22Rv1 (cell line): ENCODE measurements around the gene FAM222A.

Experiments used
- H3K27ac ChIP-seq: fragments of 450-650 bp; 2 replicates; pipeline ENCODE4 v1.5.1; 2017
- ZFX ChIP-seq: fragments of 450-650 bp; IDR thresholded peaks from 2 replicates; pipeline ENCODE4 v1.6.1; 2017; ENCODE audit warnings: antibody characterized with exemption, borderline replicate concordance
- TF ChIP-seq, protein P1 (sequence below): fragments of 450-650 bp; IDR thresholded peaks from 2 replicates; pipeline ENCODE4 v1.5.1; 2017; ENCODE audit warnings: mild to moderate bottlenecking

FAM222A gene

GRCh38 chr12:109783965-109784244, 70.3 kb downstream of the FAM222A start:
- no peak overlapping the region for H3K27ac ChIP-seq
- no peak for TF ChIP-seq ZFX
- TF ChIP-seq, protein P1, sequence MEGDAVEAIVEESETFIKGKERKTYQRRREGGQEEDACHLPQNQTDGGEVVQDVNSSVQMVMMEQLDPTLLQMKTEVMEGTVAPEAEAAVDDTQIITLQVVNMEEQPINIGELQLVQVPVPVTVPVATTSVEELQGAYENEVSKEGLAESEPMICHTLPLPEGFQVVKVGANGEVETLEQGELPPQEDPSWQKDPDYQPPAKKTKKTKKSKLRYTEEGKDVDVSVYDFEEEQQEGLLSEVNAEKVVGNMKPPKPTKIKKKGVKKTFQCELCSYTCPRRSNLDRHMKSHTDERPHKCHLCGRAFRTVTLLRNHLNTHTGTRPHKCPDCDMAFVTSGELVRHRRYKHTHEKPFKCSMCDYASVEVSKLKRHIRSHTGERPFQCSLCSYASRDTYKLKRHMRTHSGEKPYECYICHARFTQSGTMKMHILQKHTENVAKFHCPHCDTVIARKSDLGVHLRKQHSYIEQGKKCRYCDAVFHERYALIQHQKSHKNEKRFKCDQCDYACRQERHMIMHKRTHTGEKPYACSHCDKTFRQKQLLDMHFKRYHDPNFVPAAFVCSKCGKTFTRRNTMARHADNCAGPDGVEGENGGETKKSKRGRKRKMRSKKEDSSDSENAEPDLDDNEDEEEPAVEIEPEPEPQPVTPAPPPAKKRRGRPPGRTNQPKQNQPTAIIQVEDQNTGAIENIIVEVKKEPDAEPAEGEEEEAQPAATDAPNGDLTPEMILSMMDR: no peak

GRCh38 chr12:109785854-109786253, 72.2 kb downstream of the FAM222A start:
- no peak overlapping the region for H3K27ac ChIP-seq
- TF ChIP-seq, protein P1: no peak
- TF ChIP-seq ZFX: no peak

DNA sequence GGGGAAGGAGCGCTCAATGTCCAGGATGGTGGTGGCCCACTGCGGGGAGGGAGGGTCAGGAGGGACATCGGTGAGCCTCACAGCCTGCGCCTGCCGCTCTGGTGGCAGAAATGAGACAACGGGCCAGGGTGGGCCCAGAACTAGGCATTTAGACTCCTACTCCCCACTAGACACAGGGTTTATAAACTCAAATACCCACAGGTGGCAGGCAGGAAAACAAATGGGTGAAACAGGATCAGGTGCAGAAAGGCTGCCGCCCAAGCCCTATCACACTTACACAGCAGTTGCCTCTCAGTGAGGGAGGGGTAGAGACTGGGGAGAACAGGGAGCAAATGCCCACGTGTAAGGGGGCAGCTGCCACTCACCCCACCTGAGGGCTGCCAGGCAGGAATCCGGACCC, 73.2 kb downstream of the FAM222A start:
- no peak overlapping the region for H3K27ac ChIP-seq
- TF ChIP-seq, protein P1: no peak
- TF ChIP-seq ZFX: no peak

- H3K27ac ChIP-seq: no peak overlapping the region
- TF ChIP-seq ZFX: no peak
- TF ChIP-seq, protein P1: no peak
Observed at GRCh38 chr12:109789526-109790048, 76.0 kb downstream of the FAM222A start.

DNA sequence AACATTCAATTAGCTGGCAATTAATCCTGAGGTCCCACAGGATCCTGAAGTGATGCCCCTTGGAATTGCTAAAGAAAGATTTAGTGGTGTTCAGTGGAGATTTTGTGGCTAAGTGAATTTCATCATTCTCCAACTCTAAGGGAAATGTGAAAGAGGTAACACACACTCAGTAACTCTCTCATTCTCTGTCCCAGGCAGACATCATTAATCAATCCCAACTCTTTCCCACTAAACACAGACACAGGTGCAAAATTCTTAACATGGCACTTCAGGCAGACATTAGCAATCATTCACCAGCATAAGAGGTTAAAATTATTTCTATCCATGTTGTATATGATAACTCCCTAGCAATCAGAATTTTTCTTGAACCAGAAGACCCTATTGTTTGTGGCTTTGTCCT, 79.4 kb downstream of the FAM222A start:
- H3K27ac ChIP-seq: no peak overlapping the region
- no peak for TF ChIP-seq ZFX
- TF ChIP-seq, protein P1: no peak

DNA sequence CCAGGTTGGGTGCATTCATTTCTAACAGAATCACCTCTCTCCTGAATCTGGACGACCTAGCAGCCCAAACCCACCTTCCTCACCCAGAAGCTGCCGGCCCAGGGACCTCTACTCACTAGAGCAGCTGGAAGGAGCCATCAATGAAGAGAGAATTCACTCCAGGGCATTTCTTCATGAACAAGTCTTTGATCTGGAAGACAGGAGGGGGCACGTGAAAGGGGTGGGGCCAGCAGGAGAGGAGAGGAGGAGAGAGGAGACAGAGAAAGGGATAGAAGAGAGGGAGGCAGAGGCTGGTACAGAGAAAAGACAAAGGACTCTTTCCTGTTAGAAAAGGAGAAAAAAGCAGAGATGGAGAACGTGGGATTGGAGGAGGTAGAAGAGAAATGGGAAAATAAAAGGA, 79.8 kb downstream of the FAM222A start:
- no peak overlapping the region for H3K27ac ChIP-seq
- TF ChIP-seq ZFX: no peak
- TF ChIP-seq, protein P1: no peak

GRCh38 chr12:109793826-109794501, 80.3 kb downstream of the FAM222A start:
- TF ChIP-seq, protein P1: no peak
- no peak for TF ChIP-seq ZFX
- H3K27ac ChIP-seq: no peak overlapping the region
